GM04503 (cell line): ENCODE results near the gene ABCA3.

Source experiments
- DNase-seq: peaks from one replicate; pipeline ENCODE4 v3.0.0-alpha.2; 2012; ENCODE audit warnings: low read depth

Gene ABCA3

GRCh38 chr16:2350500-2350899 lies 10.0 kb upstream of the ABCA3 start:
- DNase-seq, result no peak

- no peak for DNase-seq
These were observed 2.7 kb upstream of the ABCA3 start for GRCh38 chr16:2343211-2343610.

- no peak for DNase-seq
These were observed 1.2 kb upstream of the ABCA3 start for GRCh38 chr16:2341456-2342447.

- DNase-seq, result no peak
These were observed 725 bp downstream of the ABCA3 start for GRCh38 chr16:2339521-2340484.

GRCh38 chr16:2337431-2338296 lies 2.9 kb downstream of the ABCA3 start:
- no peak for DNase-seq

- no peak for DNase-seq
These were observed 5.1 kb downstream of the ABCA3 start for GRCh38 chr16:2335286-2335895.

- no peak for DNase-seq
These were observed 6.7 kb downstream of the ABCA3 start for GRCh38 chr16:2333772-2334379.

- no peak for DNase-seq
These were observed 7.3 kb downstream of the ABCA3 start for GRCh38 chr16:2333231-2333630.

GRCh38 chr16:2331931-2332267 lies 8.6 kb downstream of the ABCA3 start:
- no peak for DNase-seq

GRCh38 chr16:2331199-2331930 lies 9.2 kb downstream of the ABCA3 start:
- no peak for DNase-seq

GRCh38 chr16:2329532-2329931 lies 11.0 kb downstream of the ABCA3 start:
- no peak for DNase-seq

GRCh38 chr16:2328428-2328827 lies 12.1 kb downstream of the ABCA3 start:
- no peak for DNase-seq

GRCh38 chr16:2326191-2326590 lies 14.3 kb downstream of the ABCA3 start:
- DNase-seq, result no peak

- no peak for DNase-seq
These were observed 14.7 kb downstream of the ABCA3 start for GRCh38 chr16:2325791-2326190.

GRCh38 chr16:2325181-2325580 lies 15.3 kb downstream of the ABCA3 start:
- no peak for DNase-seq

- no peak for DNase-seq
These were observed 16.1 kb downstream of the ABCA3 start for GRCh38 chr16:2324296-2324859.

GRCh38 chr16:2323701-2324100 lies 16.8 kb downstream of the ABCA3 start:
- no peak for DNase-seq

- DNase-seq, result no peak
These were observed 20.9 kb downstream of the ABCA3 start for GRCh38 chr16:2319606-2320005.

GRCh38 chr16:2317231-2318020 lies 23.1 kb downstream of the ABCA3 start:
- no peak for DNase-seq
